Ishikawa (cell line): ENCODE data around the gene RNF2.

ENCODE experiments used
- CEBPB ChIP-seq: IDR thresholded peaks from 2 replicates; pipeline ENCODE4 v1.6.1; 2012
- EP300 ChIP-seq: IDR thresholded peaks from 2 replicates; pipeline ENCODE4 v1.6.1; 2012; ENCODE audit warnings: borderline replicate concordance
- MAX ChIP-seq: IDR thresholded peaks from 2 replicates; pipeline ENCODE4 v1.6.1; 2012
- RAD21 ChIP-seq: IDR thresholded peaks from 2 replicates; pipeline ENCODE4 v1.6.1; 2012; ENCODE audit warnings: low read depth
- REST ChIP-seq: IDR thresholded peaks from 2 replicates; pipeline ENCODE4 v1.6.1; 2012; ENCODE audit warnings: low read depth, mild to moderate bottlenecking
- TCF12 ChIP-seq: IDR thresholded peaks from 2 replicates; pipeline ENCODE4 v1.6.1; 2012; ENCODE audit warnings: low read depth
- TEAD4 ChIP-seq: IDR thresholded peaks from 2 replicates; pipeline ENCODE4 v1.6.1; 2012
- YY1 ChIP-seq: IDR thresholded peaks from 2 replicates; pipeline ENCODE4 v1.6.1; 2012; ENCODE audit warnings: low read depth

GRCh38 chr1:185054365-185055060 lies 9.2 kb downstream of the RNF2 start:
- TF ChIP-seq RAD21: no peak
- no peak for TF ChIP-seq EP300
- no peak for TF ChIP-seq TCF12
- TF ChIP-seq YY1: no peak
- no peak for TF ChIP-seq REST
- TF ChIP-seq CEBPB: no peak
- TF ChIP-seq TEAD4: no peak
- no peak for TF ChIP-seq MAX
